8988T (cell line): ENCODE data around the gene HLA-DPA1.
"Not testable (repeated sequence)": the region's sequence is repeated elsewhere in the genome, so short reads cannot be mapped to it uniquely, and the experiment has no call there.

ENCODE experiments used
- DNase-seq: peaks from one replicate; pipeline ENCODE4 v3.0.0; 2011

The HLA-DPA1 gene

GRCh38 chr6:33088258-33088930 is 14.9 kb upstream of the HLA-DPA1 start:
- no peak for DNase-seq

DNA sequence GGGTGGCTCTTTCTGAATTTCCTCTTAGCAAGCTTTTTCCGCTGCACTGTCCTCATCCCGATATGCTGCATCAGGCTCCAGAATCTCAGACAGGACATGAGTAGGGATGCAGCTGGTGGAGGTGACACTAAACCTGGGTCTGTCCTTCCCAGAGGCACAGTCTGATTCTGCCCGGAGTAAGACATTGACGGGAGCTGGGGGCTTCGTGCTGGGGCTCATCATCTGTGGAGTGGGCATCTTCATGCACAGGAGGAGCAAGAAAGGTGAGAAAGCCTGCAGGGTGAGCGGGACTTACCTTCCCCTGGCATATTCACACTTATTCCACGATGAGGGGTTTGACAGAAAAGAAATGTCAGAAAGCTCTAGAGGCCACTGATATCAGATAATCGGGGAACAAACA is 12.2 kb upstream of the HLA-DPA1 start:
- no peak for DNase-seq

GRCh38 chr6:33082702-33083101 is 9.3 kb upstream of the HLA-DPA1 start:
- peak; percentile 49 for DNase-seq

DNA sequence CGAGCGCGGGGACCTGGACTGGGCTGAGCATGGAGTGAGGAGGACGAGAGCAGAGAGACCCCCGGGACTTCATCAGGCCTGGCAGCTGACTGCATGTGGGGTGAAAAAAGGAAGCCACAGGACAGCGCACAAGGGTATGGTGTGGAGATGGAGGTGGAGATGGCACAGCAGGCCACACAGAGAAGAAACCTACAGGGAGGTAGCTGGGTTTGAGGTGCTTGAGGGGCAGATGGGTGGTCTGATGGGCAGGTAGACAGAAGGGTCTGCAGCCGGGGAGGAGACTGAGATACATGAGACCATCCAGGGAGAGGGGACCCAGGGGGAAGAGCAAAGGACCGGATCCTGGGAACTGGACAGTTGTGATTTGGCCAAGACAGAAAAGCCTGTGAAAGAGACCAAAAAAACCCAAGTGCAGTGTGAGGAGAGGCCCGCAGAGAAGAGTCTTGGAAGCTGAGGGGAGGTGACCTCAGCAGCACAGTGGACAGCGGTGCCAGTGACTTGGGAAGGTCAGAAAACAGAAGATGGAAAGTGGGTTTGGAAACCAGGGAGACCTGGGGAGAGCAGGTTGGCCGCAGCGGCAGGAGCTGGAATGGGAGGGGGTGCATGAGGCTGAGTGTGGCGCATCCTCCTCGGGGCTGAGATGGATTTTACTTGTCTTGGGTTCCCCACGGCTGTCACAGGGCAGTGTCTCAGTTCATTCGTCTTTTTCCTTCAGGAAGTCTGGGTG is 7.8 kb upstream of the HLA-DPA1 start:
- no peak for DNase-seq

DNA sequence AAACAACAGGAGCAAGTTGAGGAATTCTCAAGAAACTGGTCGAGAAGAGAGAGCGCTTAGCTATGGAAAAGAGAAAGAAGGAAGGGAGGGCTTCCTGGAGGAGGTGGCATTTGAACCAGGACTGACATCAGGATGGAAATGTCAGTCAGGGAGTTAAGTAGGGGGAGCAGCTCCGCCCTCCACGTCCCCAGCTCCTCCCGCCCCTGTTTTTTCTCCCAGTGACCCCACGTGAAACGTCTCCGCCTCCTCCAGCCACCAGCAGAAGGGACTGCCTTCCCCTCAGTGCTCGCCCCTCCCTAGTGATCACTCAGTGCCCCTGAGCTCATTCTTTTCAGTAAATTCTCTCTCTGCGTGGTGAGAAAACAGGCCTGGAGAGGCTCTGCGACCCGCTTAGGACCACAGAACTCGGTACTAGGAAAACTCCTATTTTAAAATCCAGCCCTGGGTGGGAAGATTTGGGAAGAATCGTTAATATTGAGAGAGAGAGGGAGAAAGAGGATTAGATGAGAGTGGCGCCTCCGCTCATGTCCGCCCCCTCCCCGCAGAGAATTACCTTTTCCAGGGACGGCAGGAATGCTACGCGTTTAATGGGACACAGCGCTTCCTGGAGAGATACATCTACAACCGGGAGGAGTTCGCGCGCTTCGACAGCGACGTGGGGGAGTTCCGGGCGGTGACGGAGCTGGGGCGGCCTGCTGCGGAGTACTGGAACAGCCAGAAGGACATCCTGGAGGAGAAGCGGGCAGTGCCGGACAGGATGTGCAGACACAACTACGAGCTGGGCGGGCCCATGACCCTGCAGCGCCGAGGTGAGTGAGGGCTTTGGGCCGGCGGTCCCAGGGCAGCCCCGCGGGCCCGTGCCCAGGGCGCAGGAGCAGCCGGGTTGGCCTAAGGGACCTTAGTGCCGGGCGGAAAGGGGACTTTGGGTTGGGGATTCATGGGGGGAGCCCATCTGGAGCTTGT is 7.0 kb upstream of the HLA-DPA1 start:
- no peak for DNase-seq

DNA sequence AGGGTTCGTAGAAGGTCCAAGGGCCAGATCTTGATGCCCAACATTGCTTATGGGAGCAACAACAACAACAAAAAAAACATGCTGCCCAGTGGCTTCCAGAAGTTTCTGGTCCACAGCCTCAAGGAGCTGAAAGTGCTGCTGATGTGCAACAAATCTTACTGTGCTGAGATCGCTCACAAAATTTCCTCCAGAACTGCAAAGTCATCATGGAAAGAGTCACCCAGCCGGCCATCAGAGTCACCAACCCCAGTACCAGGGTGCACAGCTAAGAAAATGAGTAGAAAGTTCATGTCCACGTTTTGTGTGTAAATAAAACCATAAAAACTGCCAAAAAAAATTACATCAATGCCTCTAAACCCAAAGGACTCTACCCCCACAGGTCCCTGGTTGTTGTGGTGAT is 6.1 kb upstream of the HLA-DPA1 start:
- no peak for DNase-seq

- DNase-seq = no peak
Measured at GRCh38 chr6:33078919-33079521, 5.6 kb upstream of the HLA-DPA1 start.

DNA sequence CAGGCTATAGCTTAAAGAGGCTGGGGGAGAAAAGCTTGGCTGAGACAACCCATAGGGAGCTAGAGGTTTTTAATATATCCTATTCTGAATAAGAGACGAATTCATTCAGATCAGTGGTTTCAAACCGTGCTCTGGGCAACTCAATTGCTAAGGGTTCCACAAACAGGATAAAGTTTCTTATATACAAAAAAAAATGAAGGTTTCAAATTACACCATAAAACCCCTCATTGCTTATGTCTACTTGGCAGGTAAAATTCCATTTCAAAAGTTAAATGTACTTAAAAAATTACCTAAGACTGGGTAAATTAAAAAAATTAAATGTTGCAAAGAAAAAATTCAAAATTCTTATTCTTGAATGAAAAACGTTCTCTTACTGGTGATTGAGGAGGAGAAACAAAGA is 5.0 kb upstream of the HLA-DPA1 start:
- DNase-seq = no peak

DNA sequence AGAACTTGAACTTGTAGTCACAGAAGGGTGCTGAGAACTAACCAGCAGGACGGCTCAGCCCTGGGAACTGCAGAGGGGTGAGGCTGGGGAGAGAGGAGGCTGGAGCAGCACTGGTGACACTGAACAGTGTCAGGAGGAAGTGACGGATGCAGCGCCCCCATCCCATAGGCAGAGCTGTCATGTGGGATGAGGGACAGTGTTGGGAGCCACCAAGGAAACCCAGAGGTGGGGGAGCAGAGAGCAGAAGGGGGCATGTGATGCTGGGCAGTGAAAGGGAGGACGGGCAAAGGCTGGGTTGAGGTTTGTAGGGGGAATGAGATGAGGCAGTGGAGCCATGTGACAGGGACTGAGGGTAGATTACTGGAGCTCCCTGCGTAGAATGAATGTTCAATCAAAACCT is 4.5 kb upstream of the HLA-DPA1 start:
- no peak for DNase-seq

GRCh38 chr6:33076406-33076934 is 3.0 kb upstream of the HLA-DPA1 start:
- DNase-seq = no peak

DNA sequence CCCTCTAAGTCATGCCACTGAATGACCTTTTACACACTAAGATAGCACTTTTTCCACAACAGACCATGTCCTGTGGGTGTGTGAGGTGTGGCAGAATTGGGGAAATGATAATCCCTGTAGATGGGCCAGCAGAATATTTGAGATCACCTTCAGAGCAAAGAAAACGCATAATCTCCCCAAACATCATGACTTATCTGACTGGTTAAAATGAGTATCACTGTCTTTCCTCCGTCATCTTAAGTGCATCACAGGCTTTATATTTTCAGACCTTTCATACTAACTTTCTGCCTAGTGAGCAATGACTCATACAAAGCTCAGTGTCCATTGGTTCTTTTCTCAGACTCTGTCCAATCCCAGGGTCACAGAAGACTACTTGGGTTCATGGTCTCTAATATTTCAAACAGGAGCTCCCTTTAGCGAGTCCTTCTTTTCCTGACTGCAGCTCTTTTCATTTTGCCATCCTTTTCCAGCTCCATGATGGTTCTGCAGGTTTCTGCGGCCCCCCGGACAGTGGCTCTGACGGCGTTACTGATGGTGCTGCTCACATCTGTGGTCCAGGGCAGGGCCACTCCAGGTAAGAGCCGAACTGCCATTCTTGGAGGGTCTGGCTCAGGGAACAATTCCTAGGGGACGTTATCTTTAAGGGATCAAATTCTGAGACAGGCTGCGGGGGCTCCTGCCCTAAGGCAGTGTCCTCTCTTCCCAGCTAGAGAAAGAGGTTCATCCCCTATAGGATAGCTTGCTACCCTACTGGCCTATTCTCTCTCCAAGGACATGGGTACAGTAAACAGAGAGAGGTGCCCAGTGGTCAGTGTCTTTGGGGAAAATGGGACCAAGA is 2.3 kb upstream of the HLA-DPA1 start, which contains the start of gene HLA-DPB1:
TSS of gene HLA-DPB1 (plus strand) at position 423 of the 838 bp plus-strand sequence. CDS start at position 475, 52 bp downstream.
- DNase-seq = no peak

- no peak for DNase-seq
Measured at GRCh38 chr6:33075208-33075567, 1.7 kb upstream of the HLA-DPA1 start.

DNA sequence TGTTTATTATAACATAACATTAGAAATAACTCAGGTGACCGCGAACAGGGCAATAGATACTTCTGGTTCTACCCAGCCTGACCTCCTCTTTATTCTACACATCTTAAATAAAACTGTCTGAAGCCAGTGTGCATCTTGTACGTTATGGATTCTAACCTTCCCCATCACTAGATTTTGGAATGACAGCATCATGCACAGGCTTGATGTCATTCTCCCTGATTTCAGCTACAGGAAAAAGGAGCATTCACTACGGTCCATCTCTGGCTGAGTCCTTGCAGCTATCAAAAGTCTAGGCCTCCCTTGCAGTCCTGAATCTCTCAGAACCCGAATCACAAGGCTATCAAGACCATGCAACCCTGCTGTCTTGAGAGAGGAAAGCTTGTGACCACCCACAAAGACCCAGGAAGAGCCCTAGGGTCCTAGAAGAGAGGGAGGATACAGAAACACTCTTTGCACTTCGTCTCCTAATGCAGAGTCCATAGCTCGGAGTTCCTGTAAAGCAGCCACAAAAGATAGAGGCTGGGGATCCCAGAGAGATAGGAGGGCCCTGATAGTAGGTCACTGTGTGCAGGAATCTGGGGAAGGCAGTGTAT is 845 bp downstream of the HLA-DPA1 start:
- DNase-seq = no peak

DNA sequence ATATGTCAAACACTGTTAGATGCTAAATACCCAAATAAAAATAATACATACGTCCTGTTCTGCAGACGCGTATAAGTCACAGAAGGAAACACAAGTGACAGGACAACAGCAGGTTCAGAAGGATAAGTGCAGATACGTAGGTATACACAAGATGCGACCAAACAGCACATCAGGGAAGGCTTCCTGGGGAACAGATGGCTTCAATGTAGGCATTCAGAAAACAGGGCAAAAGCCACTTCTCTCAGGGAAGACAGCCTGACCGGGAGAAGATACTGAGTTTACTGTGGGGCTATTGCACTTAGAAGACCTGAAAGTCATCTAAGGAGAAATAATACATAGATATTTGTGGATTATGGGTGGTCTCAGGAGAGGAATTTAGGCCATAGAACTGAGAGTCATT is 1.9 kb downstream of the HLA-DPA1 start:
- no peak for DNase-seq

- DNase-seq = no peak
Measured at GRCh38 chr6:33070909-33071308, 2.5 kb downstream of the HLA-DPA1 start.

- no peak for DNase-seq
Measured at GRCh38 chr6:33069021-33069738, 4.3 kb downstream of the HLA-DPA1 start.

DNA sequence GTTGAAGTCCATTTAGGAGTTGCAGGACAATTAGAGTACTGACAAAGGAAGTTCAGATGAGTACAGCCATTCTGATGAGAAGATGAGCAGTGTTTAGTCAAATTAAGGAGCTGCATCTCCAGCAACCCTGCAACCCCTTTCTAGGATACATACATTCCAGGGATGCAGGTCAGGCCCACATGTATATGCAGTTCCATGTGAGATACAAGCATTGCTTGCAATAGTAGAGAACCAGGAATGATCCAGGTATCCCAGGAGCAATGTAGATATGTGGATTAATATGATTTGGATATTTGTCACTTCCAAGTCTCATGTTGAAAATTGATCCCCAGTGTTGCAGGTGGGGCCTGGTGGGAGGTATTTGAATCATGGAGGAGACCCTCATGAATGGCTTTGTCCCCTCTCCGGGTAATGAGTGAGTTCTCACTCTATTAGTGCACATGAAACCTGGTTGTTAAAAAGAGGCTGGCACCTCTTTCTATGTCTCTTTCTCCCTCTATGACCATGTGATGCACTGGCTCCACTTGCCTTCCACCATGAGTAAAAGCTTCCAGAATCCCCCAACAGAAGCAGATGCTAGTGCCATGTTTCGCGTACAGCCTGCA is 6.4 kb downstream of the HLA-DPA1 start:
- DNase-seq = no peak

DNA sequence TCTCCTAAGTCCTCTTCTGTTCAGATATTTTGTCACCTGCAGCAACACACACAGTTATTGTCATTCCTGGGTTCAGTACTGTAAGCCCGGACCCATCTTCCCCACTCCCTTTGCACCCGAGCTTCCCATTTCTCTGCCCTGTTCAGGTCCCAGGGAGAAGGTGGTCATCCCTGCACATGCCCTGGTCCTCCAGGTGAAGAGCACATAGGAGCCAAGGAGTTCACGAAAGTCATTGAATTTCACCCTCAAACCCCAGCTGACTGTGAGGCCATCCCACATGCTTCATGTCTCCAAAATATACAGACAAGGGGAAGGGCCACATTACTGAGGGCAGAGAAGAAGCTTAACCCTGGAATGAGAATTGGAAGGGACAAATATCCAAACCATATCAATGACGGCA is 8.1 kb downstream of the HLA-DPA1 start:
- no peak for DNase-seq

DNA sequence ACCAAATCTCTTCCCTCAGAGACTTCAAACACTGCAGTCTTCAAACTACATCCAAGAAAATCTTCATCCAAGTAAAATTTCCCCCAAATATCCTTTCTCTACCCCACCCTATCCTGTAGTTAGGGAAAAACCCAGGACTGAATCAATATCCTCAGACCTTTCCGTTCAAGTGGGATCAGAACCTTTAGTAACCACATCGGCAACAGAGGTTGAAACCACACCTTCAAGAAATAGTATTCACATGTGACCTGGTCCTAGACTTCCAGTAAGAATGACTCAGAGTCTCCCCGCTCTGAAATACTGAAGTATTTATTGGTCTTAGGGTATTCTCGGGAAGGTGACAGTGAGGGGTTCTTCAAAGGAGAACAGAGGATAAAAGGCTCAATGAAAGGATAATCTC is 8.7 kb downstream of the HLA-DPA1 start:
- DNase-seq = no peak

DNA sequence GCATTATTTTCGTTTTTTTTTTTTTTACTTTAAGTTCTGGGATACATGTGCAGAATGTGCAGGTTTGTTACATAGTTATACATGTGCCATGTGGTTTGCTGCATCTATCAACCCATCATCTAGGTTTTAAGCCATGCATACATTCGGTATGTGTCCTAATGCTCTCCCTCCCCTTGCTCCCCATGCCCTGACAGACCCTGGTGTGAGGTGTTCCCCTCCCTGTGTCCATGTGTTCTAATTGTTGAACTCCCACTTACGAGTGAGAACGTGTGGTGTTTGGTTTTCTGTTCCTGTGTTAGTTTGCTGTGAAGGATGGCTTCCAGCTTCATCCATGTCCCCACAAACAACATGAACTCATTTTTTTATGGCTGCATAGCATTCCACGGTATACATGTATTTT is 10.0 kb downstream of the HLA-DPA1 start:
- not testable (repeated sequence) for DNase-seq
